GM19025 (cell line): ENCODE results near the gene OR5T3.
"Not testable (repeated sequence)": the region's sequence is repeated elsewhere in the genome, so short reads cannot be mapped to it uniquely, and the experiment has no call there.

ENCODE experiments used
- ATAC-seq: cut with Tn5 transposase; IDR thresholded peaks from one replicate; pipeline ENCODE4 v1.9.1; 2021; ENCODE audit warnings: mild to moderate bottlenecking, low read depth, moderate library complexity; ENCODE audit not compliant: unreplicated experiment

The OR5T3 gene

DNA sequence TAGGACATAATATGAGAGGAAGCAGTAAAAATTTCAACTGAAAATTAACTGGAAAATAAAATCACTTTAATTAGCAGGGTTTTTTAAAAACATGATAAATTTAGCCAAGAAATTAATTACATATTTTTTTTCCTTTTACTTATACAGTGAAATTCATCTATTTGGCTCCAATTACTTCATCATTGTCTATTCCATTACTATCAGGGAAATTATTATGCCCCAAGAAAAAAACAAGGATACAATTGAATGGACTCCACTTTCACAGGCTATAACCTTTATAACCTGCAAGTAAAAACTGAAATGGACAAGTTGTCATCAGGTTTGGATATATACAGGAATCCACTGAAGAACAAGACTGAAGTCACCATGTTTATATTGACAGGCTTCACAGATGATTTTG lies at the start of gene OR5T3:
OR5T3 (plus strand) TSS at position 301 of the 400 bp plus-strand sequence; CDS start at position 301, 0 bp downstream.
- ATAC-seq = no peak

DNA sequence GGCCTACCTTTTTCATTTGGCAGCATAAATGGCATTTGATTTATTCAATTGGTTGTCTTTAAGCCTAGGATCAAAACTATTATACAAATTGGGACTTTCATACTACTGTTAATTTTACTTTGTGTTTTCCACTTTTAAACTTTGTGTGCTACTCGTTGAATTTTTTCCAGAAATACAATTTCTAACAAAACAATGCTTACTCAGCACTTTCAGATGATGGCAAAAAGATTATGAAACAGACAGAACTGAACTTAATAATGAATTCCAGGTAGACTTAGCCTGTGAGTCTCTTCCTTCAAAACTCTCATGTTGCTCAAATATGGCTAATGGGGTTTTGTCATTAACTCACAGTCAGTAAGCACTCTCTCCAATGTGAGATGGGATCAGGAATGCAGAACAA lies 44.3 kb upstream of the OR5T3 start:
- ATAC-seq = no peak

DNA sequence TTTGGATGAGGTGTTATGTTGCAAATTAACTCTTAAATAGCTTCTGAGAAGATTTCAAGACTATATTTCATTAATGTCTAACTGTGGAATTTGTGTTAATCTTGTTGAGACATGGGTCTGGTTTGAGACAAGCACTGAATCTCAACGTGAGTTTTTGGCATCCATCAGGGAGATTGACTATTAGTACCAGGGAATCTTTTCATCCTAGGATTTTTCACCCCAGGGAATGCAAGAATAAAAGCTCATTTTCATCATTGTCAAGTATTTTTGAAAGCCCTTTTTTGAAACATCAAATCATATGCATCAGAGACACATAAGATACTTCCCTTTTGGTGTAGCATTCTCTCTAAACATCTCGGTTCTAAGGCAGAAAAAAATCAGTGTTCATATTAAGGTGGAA lies 37.5 kb upstream of the OR5T3 start:
- ATAC-seq = no peak

DNA sequence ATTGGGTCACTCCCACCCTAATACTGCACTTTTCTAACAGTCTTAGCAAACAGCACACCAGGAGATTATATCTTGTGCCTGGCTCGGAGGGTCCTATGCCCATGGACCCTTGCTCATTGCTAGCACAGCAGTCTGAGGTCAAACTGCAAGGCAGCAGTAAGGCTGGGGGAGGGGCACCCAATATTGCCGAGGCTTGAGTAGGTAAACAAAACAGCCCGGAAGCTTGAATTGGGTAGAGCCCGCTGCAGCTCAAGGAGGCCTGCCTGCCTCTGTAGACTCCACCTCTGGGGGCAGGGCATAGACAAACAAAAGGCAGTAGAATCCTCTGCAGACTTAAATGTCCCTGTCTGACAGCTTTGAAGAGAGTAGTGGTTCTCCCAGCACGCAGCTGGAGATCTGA lies 32.3 kb upstream of the OR5T3 start:
- not testable (repeated sequence) for ATAC-seq

DNA sequence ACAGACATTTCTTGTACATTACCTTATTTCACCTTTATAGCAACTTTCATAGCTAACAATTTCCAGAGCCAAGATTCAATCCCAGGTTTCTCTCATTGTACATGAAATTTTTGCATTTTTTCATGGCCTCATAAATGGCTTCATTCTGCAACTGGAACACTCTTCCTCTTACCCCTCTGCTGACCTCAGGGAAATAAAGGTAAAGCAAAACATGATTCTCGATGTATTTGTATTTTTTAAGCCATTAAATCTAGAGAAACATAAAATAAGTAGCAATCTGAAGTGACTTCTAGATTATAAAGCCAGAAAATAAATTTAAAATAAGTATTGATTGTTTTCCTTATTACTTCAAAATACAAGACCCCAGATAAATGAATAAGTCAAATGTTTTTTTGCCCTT lies 17.9 kb upstream of the OR5T3 start, which contains the start of gene OR5T2:
OR5T2 (minus strand) TSS at position 101 of the 400 bp plus-strand sequence. CDS start 1,193 bp downstream, outside the sequence.
- ATAC-seq = no peak

DNA sequence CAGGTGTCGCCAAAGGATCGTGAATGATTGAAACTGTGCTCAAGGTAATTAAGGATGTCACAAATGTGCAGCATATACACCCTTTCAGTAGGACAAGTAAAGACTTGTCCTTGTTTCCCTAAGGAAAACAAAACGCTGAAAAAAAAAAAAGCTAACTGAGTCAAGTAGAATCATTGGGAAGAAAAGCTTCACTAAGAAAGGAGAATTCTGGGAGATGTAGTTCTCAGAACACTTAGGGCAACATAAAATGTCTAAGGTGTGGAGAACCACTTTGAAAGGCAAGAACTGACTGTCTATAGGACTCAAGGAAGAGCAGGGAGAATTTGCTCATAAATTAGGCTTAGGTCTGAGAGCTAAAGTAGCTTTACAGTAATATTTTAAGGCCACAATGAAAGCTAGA lies 19.0 kb downstream of the OR5T3 start:
- ATAC-seq = no peak

DNA sequence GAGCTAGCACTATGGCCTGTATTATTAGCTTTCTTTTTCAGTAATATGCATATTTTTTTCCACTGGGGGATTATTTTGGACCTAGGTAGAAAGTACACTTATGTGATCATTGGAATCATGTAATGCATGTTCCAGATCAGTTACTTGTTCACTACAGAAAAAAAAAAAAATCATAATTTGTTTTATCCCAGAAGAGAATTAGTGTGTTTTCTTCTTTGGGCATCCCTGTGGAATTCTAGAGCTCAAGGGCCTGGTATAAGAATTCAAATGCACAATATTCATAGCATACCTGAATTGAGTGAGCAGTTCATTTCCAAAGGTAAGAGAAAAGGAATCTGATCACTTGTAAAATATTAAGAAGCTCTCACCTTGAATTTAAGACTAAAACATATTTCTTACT lies 21.8 kb downstream of the OR5T3 start, which contains the start of gene OR5T1:
OR5T1 (plus strand) TSS at position 301 of the 400 bp plus-strand sequence. CDS start 1,485 bp downstream, outside the sequence.
- no peak for ATAC-seq

DNA sequence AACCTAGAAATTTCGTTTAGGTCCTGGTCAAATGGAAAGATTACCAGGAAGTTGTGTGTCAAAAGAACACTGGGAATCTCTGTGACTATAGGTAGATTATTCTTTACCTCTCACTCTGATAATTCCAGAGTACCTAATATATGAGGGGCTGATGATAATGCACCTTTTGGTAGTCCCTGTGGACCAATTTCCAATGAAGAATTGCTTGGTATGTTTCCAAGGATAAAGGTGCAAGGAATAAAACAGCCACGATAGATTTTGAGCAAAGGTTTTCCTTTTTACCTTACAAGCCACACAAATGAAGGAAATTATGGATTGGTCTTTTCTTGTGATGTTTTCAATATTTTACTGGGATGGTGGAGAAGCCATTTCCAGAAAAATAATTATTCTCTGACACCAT lies 40.1 kb downstream of the OR5T3 start, which contains the start of gene OR8H1:
OR8H1 (minus strand) TSS at position 101 of the 400 bp plus-strand sequence. CDS start 1,192 bp downstream, outside the sequence.
- no peak for ATAC-seq

DNA sequence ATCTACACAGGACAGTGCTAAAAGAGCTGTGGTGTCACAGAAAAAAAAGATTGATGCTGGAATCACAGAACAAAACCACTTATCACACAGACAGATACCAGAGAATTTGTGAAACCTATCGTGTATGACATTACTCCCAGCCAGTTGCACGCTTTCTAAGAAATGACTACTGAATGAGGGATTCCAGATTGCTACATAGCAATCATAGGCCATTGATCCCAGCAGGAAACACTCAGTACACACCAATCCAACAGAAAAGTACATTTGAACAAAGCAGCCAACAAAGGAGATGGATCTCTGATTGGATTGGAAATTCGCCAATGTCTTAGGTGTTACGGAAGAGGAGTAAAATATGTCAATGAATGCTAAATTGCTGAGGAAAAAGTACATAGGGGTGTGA lies 44.8 kb downstream of the OR5T3 start:
- ATAC-seq = no peak
